OCI-LY3 (cell line): Measurements from ENCODE around the gene BAIAP2L1.

Experiments
- CTCF ChIP-seq: fragments of 200-600, 300-600 bp; sonication (generic); IDR thresholded peaks from 2 replicates; pipeline ENCODE4 v1.5.1; 2014; ENCODE audit warnings: antibody characterized with exemption, low read length, low read depth
- EZH2phosphoT487 ChIP-seq: fragments of 200-600 bp; shearing (Covaris generic); IDR thresholded peaks from 2 replicates; pipeline ENCODE4 v1.6.1; 2018; ENCODE audit warnings: antibody characterized with exemption, mixed run types, low read depth

GRCh38 chr7:98295467-98296192, 105.3 kb downstream of the BAIAP2L1 start:
- TF ChIP-seq CTCF (no peak), EZH2phosphoT487 (no peak)
